SKM-1 (cell line): ENCODE data around the gene FASN.

Source experiments
- DNase-seq: peaks from one replicate; lab custom pipeline; 2025; ENCODE audit not compliant: unreplicated experiment; lab: John Stamatoyannopoulos, UW

FASN gene

DNA sequence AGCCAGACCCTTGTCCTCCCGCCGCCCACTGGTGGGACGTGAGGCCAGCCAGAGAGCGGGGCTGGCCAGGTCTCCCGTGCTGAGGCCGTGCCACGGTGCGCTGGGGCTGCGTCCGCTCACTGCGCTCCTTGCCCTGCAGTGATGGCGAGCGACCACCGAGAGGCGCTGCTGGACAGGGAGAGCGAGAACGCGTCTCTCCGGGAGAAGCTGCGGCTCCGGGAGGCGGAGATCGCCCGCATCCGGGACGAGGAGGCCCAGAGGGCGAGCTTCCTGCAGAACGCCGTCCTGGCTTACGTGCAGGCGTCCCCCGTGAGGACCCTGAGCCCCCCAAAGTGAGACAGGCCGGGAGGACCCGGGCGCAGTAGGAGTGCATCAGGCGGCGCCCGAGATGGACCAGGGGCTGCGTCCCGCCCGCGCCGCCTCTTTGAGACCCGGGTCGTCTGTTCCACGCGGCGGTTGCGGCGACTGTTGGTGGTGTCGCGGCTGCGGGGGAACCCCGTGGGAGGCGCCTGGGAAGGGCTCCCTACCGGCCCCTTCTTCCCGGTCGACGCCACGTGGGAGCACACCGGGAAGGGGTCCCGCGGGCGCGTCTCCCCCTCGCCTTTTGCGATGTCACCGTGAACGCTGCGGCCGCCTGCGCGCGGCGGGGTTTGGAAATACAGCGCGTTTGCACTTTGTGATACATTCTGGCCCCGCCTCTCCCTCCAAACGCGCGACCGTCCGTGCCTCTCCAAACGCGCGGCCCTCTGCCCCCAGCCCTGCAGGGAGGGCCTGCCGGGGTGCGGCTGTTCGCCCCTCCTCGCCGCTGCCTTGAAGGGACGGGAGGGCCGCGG lies 67.3 kb downstream of the FASN start:
- DNase-seq = no peak

- DNase-seq = no peak
These were observed 68.0 kb downstream of the FASN start for GRCh38 chr17:82029990-82030469.

DNA sequence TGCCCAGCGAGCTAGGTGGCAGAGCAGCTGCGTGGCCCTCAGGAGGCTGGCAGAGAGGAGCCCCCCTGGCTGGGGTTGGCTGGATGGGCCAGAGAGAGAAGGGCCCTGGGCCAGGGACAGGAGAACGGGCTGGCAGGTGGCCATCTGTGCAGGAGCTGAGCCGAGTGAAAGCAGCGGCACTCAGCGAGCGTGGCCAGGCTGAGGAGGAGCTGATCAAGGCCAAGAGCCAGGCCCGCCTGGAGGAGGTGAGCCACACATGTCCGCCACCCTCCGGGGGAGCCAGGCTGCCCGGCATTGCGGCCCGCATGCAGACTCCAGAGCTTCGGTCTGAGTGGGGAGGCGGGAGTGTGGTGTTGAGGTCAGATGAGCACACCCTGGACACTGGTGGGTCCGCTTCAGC lies 68.6 kb downstream of the FASN start:
- DNase-seq = no peak

DNA sequence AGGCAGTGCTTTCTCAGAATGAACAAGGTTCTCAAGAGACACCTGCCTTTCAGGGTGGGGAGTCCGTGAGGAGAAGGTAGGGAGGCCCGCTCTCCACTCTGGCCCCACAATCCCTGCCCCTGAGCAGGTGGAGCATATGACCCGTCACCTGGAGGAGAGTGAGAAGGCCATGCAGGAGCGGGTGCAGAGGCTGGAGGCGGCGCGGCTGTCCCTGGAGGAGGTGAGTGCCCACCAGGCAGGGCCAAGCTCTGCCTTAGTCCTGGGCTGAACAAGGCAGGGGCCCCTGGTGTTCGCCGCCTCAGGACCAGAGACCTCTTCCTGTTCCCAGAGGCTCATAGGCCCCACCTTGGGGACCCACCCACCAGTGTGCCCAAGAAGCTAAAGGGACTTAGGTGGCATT lies 69.1 kb downstream of the FASN start:
- no peak for DNase-seq
